HEK293 (cell line): ENCODE data around the gene AARSD1.
A peak's percentile ranks its signal among the peaks of the same experiment; 100 is the strongest.

Experiments
- GLI4 ChIP-seq: fragments of 450-650 bp; formaldehyde crosslinking; IDR thresholded peaks from 2 replicates; pipeline ENCODE4 v1.5.1; 2016; ENCODE audit warnings: missing biosample characterization, missing genetic modification characterization
- KLF1 ChIP-seq: fragments of 450-650 bp; formaldehyde crosslinking; IDR thresholded peaks from 2 replicates; pipeline ENCODE4 v1.5.1; 2016; ENCODE audit warnings: missing biosample characterization, missing genetic modification characterization
- KLF16 ChIP-seq: fragments of 450-650 bp; formaldehyde crosslinking; IDR thresholded peaks from 2 replicates; pipeline ENCODE4 v1.5.1; 2017; ENCODE audit warnings: missing biosample characterization, missing genetic modification characterization
- KLF8 ChIP-seq: fragments of 450-650 bp; formaldehyde crosslinking; IDR thresholded peaks from 2 replicates; pipeline ENCODE4 v1.5.1; 2016; ENCODE audit warnings: missing biosample characterization, missing genetic modification characterization
- MEIS1 ChIP-seq: sonication (generic); formaldehyde crosslinking; IDR thresholded peaks from 2 replicates; pipeline ENCODE4 v1.8.1; 2022; ENCODE audit warnings: missing genetic modification reagents, mild to moderate bottlenecking, borderline replicate concordance
- REPIN1 ChIP-seq: fragments of 450-650 bp; formaldehyde crosslinking; IDR thresholded peaks from 2 replicates; pipeline ENCODE4 v1.5.1; 2017; ENCODE audit warnings: missing biosample characterization, missing genetic modification characterization, low read depth
- WT1 ChIP-seq: fragments of 450-650 bp; formaldehyde crosslinking; IDR thresholded peaks from 2 replicates; pipeline ENCODE4 v1.5.1; 2016; ENCODE audit warnings: missing biosample characterization, missing genetic modification characterization
- YY1 ChIP-seq: fragments of 450-650 bp; formaldehyde crosslinking; IDR thresholded peaks from 2 replicates; pipeline ENCODE4 v1.5.1; 2018; ENCODE audit warnings: missing biosample characterization, missing genetic modification characterization
- ZBTB8A ChIP-seq: fragments of 450-650 bp; formaldehyde crosslinking; IDR thresholded peaks from 2 replicates; pipeline ENCODE4 v1.5.1; 2016; ENCODE audit warnings: missing biosample characterization, missing genetic modification characterization
- ZEB2 ChIP-seq: fragments of 450-650 bp; formaldehyde crosslinking; IDR thresholded peaks from 2 replicates; pipeline ENCODE4 v1.5.1; 2016; ENCODE audit warnings: missing biosample characterization, missing genetic modification characterization
- ZNF132 ChIP-seq: fragments of 450-650 bp; formaldehyde crosslinking; IDR thresholded peaks from 2 replicates; pipeline ENCODE4 v1.5.1; 2017; ENCODE audit warnings: missing biosample characterization, missing genetic modification characterization, borderline replicate concordance
- ZNF184 ChIP-seq: fragments of 450-650 bp; IDR thresholded peaks from 2 replicates; pipeline ENCODE4 v1.5.1; 2018; ENCODE audit warnings: missing biosample characterization, mild to moderate bottlenecking, missing genetic modification characterization
- ZNF2 ChIP-seq: fragments of 450-650 bp; formaldehyde crosslinking; IDR thresholded peaks from 2 replicates; pipeline ENCODE4 v1.5.1; 2016; ENCODE audit warnings: missing biosample characterization, missing genetic modification characterization
- ZNF423 ChIP-seq: fragments of 450-650 bp; formaldehyde crosslinking; IDR thresholded peaks from 2 replicates; pipeline ENCODE4 v1.5.1; 2016; ENCODE audit warnings: missing biosample characterization, missing genetic modification characterization
- ZNF48 ChIP-seq: fragments of 450-650 bp; formaldehyde crosslinking; IDR thresholded peaks from 2 replicates; pipeline ENCODE4 v1.5.1; 2016; ENCODE audit warnings: missing biosample characterization, missing genetic modification characterization
- ZNF501 ChIP-seq: fragments of 450-650 bp; formaldehyde crosslinking; IDR thresholded peaks from 2 replicates; pipeline ENCODE4 v1.5.1; 2016; ENCODE audit warnings: missing biosample characterization, missing genetic modification characterization
- ZNF560 ChIP-seq: fragments of 450-650 bp; formaldehyde crosslinking; IDR thresholded peaks from 2 replicates; pipeline ENCODE4 v1.5.1; 2017; ENCODE audit warnings: missing biosample characterization, missing genetic modification characterization, borderline replicate concordance
- ZNF600 ChIP-seq: fragments of 450-650 bp; formaldehyde crosslinking; IDR thresholded peaks from 2 replicates; pipeline ENCODE4 v1.5.1; 2016; ENCODE audit warnings: missing biosample characterization, missing genetic modification characterization
- ZNF623 ChIP-seq: fragments of 450-650 bp; formaldehyde crosslinking; IDR thresholded peaks from 2 replicates; pipeline ENCODE4 v1.5.1; 2016; ENCODE audit warnings: missing biosample characterization, missing genetic modification characterization
- ZSCAN23 ChIP-seq: fragments of 450-650 bp; formaldehyde crosslinking; IDR thresholded peaks from 2 replicates; pipeline ENCODE4 v1.5.1; 2016; ENCODE audit warnings: missing biosample characterization, missing genetic modification characterization
- TF ChIP-seq, protein P1 (sequence below): fragments of 450-650 bp; formaldehyde crosslinking; IDR thresholded peaks from 2 replicates; pipeline ENCODE4 v1.5.1; 2016; ENCODE audit warnings: missing biosample characterization, missing genetic modification characterization
- TF ChIP-seq, protein P2 (sequence below): fragments of 450-650 bp; formaldehyde crosslinking; IDR thresholded peaks from 2 replicates; pipeline ENCODE4 v1.5.1; 2017; ENCODE audit warnings: missing biosample characterization, missing genetic modification characterization
- TF ChIP-seq, protein P3 (sequence below): fragments of 450-650 bp; formaldehyde crosslinking; IDR thresholded peaks from 2 replicates; pipeline ENCODE4 v1.5.1; 2016; ENCODE audit warnings: missing biosample characterization, missing genetic modification characterization
- TF ChIP-seq, protein P4 (sequence below): fragments of 450-650 bp; formaldehyde crosslinking; IDR thresholded peaks from 2 replicates; pipeline ENCODE4 v1.5.1; 2017; ENCODE audit warnings: missing biosample characterization, missing genetic modification characterization
- TF ChIP-seq, protein P5 (sequence below): fragments of 450-650 bp; formaldehyde crosslinking; conservative IDR thresholded peaks from 2 replicates; pipeline ENCODE4 v1.5.1; 2016; ENCODE audit warnings: low read depth, missing biosample characterization, missing genetic modification characterization
- TF ChIP-seq, protein P6 (sequence below): fragments of 450-650 bp; formaldehyde crosslinking; IDR thresholded peaks from 2 replicates; pipeline ENCODE4 v1.5.1; 2016; ENCODE audit warnings: missing biosample characterization, missing genetic modification characterization
- TF ChIP-seq, protein P7 (sequence below): sonication (generic); formaldehyde crosslinking; IDR thresholded peaks from 2 replicates; pipeline ENCODE4 v1.8.1; 2022; ENCODE audit warnings: mild to moderate bottlenecking, moderate library complexity, missing genetic modification reagents

The AARSD1 gene

DNA sequence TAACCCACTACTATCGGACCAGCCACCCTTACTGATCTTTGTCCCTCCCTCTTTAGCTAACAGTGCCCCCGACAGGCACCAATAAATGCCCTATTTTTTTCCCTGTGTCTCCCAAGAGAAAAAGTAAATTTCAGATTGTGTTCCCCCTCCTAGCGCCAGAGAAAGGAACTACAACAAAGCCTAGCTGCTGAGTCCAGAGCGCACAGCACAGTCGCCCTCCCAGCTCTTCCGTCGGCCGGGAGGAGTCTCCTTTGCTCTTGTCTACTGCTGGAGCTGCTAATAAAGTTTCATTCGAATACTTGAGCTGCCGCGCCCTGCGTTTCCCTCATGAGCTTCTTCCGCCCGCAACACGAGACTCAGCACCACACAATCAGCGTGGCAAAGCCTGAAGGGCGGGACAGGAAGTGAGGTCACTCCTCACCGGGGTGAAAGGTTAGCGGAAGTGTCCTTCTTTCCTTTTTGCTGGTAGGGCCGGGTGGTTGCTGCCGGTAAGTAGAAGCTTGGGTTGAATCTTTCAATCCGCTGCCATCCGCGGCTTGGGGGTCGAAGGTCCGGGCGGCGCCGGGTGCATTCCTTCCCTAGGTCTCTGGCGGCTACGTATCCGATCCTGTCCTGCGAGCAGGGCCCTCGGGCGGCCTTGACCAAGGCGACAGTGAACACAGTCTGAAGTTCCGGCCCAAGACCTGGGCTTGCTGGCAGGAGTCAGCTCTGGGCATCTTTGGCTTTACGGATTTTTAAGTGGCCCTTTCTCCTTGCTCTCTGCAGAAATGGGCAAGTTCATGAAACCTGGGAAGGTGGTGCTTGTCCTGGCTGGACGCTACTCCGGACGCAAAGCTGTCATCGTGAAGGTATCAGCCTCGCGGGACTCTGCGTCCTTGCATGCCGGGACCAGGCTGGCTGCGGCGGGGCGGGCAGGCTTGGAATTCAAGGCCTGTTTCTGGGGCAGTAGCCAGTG lies 34.0 kb upstream of the AARSD1 start, which contains the start of gene RPL27 (continued):
- TF ChIP-seq, protein P1, sequence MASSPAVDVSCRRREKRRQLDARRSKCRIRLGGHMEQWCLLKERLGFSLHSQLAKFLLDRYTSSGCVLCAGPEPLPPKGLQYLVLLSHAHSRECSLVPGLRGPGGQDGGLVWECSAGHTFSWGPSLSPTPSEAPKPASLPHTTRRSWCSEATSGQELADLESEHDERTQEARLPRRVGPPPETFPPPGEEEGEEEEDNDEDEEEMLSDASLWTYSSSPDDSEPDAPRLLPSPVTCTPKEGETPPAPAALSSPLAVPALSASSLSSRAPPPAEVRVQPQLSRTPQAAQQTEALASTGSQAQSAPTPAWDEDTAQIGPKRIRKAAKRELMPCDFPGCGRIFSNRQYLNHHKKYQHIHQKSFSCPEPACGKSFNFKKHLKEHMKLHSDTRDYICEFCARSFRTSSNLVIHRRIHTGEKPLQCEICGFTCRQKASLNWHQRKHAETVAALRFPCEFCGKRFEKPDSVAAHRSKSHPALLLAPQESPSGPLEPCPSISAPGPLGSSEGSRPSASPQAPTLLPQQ (tag by site-specific recombination): peak; percentile 89
- TF ChIP-seq ZNF48 (tag by site-specific recombination): no peak
- TF ChIP-seq MEIS1: no peak
- peak; percentile 88 for TF ChIP-seq YY1 (tag by site-specific recombination)
- peak; percentile 88 for TF ChIP-seq WT1 (tag by site-specific recombination)
- TF ChIP-seq, protein P2, sequence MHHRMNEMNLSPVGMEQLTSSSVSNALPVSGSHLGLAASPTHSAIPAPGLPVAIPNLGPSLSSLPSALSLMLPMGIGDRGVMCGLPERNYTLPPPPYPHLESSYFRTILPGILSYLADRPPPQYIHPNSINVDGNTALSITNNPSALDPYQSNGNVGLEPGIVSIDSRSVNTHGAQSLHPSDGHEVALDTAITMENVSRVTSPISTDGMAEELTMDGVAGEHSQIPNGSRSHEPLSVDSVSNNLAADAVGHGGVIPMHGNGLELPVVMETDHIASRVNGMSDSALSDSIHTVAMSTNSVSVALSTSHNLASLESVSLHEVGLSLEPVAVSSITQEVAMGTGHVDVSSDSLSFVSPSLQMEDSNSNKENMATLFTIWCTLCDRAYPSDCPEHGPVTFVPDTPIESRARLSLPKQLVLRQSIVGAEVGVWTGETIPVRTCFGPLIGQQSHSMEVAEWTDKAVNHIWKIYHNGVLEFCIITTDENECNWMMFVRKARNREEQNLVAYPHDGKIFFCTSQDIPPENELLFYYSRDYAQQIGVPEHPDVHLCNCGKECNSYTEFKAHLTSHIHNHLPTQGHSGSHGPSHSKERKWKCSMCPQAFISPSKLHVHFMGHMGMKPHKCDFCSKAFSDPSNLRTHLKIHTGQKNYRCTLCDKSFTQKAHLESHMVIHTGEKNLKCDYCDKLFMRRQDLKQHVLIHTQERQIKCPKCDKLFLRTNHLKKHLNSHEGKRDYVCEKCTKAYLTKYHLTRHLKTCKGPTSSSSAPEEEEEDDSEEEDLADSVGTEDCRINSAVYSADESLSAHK (tag by site-specific recombination): peak; percentile 64; the same call in 1 of the 2 replicates
- TF ChIP-seq, protein P3, sequence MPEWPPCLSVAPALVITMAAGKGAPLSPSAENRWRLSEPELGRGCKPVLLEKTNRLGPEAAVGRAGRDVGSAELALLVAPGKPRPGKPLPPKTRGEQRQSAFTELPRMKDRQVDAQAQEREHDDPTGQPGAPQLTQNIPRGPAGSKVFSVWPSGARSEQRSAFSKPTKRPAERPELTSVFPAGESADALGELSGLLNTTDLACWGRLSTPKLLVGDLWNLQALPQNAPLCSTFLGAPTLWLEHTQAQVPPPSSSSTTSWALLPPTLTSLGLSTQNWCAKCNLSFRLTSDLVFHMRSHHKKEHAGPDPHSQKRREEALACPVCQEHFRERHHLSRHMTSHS: no peak
- 0 out of 2 replicates have a peak, but pooled peaks have one; percentile 59 for TF ChIP-seq GLI4 (tag by site-specific recombination)
- peak; percentile 93 for TF ChIP-seq ZSCAN23 (tag by site-specific recombination)
- no peak for TF ChIP-seq ZNF132 (tag by site-specific recombination)
- TF ChIP-seq, protein P4, sequence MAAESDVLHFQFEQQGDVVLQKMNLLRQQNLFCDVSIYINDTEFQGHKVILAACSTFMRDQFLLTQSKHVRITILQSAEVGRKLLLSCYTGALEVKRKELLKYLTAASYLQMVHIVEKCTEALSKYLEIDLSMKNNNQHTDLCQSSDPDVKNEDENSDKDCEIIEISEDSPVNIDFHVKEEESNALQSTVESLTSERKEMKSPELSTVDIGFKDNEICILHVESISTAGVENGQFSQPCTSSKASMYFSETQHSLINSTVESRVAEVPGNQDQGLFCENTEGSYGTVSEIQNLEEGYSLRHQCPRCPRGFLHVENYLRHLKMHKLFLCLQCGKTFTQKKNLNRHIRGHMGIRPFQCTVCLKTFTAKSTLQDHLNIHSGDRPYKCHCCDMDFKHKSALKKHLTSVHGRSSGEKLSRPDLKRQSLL (tag by site-specific recombination): peak; percentile 98
- TF ChIP-seq ZNF423 (tag by site-specific recombination): no peak
- TF ChIP-seq ZBTB8A: peak; percentile 95
- TF ChIP-seq, protein P5, sequence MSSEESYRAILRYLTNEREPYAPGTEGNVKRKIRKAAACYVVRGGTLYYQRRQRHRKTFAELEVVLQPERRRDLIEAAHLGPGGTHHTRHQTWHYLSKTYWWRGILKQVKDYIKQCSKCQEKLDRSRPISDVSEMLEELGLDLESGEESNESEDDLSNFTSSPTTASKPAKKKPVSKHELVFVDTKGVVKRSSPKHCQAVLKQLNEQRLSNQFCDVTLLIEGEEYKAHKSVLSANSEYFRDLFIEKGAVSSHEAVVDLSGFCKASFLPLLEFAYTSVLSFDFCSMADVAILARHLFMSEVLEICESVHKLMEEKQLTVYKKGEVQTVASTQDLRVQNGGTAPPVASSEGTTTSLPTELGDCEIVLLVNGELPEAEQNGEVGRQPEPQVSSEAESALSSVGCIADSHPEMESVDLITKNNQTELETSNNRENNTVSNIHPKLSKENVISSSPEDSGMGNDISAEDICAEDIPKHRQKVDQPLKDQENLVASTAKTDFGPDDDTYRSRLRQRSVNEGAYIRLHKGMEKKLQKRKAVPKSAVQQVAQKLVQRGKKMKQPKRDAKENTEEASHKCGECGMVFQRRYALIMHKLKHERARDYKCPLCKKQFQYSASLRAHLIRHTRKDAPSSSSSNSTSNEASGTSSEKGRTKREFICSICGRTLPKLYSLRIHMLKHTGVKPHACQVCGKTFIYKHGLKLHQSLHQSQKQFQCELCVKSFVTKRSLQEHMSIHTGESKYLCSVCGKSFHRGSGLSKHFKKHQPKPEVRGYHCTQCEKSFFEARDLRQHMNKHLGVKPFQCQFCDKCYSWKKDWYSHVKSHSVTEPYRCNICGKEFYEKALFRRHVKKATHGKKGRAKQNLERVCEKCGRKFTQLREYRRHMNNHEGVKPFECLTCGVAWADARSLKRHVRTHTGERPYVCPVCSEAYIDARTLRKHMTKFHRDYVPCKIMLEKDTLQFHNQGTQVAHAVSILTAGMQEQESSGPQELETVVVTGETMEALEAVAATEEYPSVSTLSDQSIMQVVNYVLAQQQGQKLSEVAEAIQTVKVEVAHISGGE (tag by site-specific recombination): peak; percentile 97
- peak; percentile 96 for TF ChIP-seq ZNF600 (tag by site-specific recombination)
- peak; percentile 100 for TF ChIP-seq KLF8
- TF ChIP-seq ZNF501 (tag by site-specific recombination): peak; percentile 97
- no peak for TF ChIP-seq ZNF560
- peak; percentile 99 for TF ChIP-seq KLF1 (tag by site-specific recombination)
- TF ChIP-seq, protein P6, sequence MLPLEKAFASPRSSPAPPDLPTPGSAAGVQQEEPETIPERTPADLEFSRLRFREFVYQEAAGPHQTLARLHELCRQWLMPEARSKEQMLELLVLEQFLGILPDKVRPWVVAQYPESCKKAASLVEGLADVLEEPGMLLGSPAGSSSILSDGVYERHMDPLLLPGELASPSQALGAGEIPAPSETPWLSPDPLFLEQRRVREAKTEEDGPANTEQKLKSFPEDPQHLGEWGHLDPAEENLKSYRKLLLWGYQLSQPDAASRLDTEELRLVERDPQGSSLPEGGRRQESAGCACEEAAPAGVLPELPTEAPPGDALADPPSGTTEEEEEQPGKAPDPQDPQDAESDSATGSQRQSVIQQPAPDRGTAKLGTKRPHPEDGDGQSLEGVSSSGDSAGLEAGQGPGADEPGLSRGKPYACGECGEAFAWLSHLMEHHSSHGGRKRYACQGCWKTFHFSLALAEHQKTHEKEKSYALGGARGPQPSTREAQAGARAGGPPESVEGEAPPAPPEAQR (tag by site-specific recombination): 0 out of 2 replicates have a peak, but pooled peaks have one; percentile 48
- TF ChIP-seq KLF16 (tag by site-specific recombination): peak; percentile 99
- peak; percentile 97 for TF ChIP-seq ZNF2 (tag by site-specific recombination)
- TF ChIP-seq, protein P7, sequence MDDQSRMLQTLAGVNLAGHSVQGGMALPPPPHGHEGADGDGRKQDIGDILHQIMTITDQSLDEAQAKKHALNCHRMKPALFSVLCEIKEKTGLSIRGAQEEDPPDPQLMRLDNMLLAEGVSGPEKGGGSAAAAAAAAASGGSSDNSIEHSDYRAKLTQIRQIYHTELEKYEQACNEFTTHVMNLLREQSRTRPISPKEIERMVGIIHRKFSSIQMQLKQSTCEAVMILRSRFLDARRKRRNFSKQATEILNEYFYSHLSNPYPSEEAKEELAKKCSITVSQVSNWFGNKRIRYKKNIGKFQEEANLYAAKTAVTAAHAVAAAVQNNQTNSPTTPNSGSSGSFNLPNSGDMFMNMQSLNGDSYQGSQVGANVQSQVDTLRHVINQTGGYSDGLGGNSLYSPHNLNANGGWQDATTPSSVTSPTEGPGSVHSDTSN: 0 out of 2 replicates have a peak, but pooled peaks have one; percentile 17
- TF ChIP-seq REPIN1 (tag by site-specific recombination): peak; percentile 93; the same call in 1 of the 2 replicates
- peak; percentile 96 for TF ChIP-seq ZEB2
- TF ChIP-seq ZNF623 (tag by site-specific recombination): peak; percentile 35
- TF ChIP-seq ZNF184 (tag by site-specific recombination): peak; percentile 80
